Astrocyte of the spinal cord (primary cell): ENCODE data around the gene FOCAD.

ENCODE experiments used
- DNase-seq: peaks from one replicate; pipeline ENCODE4 v3.0.0; 2011; ENCODE audit warnings: low read depth, low spot score
- H3K4me3 ChIP-seq: 2 replicates; pipeline ENCODE4 v1.5.1; 2011; ENCODE audit warnings: low read depth, mild to moderate bottlenecking, low read length, moderate library complexity
- CTCF ChIP-seq: IDR thresholded peaks from 2 replicates; pipeline ENCODE4 v1.5.1; 2012; ENCODE audit warnings: low read depth, mild to moderate bottlenecking, low read length, inconsistent platforms
- in situ Hi-C: cut with HindIII; loops from 2 replicates; pipeline ENCODE4 v1.10.0; 2017; ENCODE audit warnings: low sequenced_read_pairs

The FOCAD gene

GRCh38 chr9:21030389-21031035, 346.5 kb downstream of the FOCAD start:
- in situ Hi-C loops: no loop called here
- DNase-seq: peak; percentile 56
- H3K4me3 ChIP-seq: peak overlapping the region; percentile 46
- no peak for TF ChIP-seq CTCF

GRCh38 chr9:21031091-21031807, 347.2 kb downstream of the FOCAD start, which contains the start of gene HACD4:
Gene HACD4 (minus strand): TSS chr9:21031640. CDS start chr9:21031590, 50 bp downstream.
- in situ Hi-C loops: no loop called here
- peak within 1 kb of the TSS; percentile 46 for H3K4me3 ChIP-seq
- DNase-seq: peak; percentile 37
- TF ChIP-seq CTCF: no peak

GRCh38 chr9:21031808-21032183, 347.7 kb downstream of the FOCAD start:
- H3K4me3 ChIP-seq: peak overlapping the region; percentile 46
- in situ Hi-C loops: no loop called here
- TF ChIP-seq CTCF: no peak
- no peak for DNase-seq

- TF ChIP-seq CTCF: no peak
- DNase-seq: no peak
- H3K4me3 ChIP-seq: no peak overlapping the region
- in situ Hi-C loops: no loop called here
These were observed 353.2 kb downstream of the FOCAD start for GRCh38 chr9:21037278-21037677.

DNA sequence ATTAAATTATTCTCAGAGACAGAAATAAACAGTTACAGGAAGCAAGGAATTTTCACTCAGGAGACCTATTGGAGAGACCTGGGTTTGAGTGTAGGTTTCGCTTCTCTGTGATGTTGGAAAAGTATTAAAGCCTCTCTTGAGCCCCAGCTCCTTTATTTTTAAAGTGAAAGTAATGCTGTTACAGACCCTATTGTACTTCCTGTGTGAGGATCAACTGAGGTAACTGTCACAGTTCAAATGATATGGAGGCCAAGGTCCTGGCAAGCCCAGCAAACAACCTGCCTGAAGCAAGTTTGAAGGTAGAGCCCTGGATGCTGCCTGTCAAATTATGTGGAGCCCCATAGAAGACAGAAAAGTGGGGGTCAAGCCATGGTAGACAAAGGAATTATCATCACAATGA, 355.2 kb downstream of the FOCAD start:
- DNase-seq: no peak
- no peak for TF ChIP-seq CTCF
- in situ Hi-C loops: no loop called here
- no peak overlapping the region for H3K4me3 ChIP-seq

DNA sequence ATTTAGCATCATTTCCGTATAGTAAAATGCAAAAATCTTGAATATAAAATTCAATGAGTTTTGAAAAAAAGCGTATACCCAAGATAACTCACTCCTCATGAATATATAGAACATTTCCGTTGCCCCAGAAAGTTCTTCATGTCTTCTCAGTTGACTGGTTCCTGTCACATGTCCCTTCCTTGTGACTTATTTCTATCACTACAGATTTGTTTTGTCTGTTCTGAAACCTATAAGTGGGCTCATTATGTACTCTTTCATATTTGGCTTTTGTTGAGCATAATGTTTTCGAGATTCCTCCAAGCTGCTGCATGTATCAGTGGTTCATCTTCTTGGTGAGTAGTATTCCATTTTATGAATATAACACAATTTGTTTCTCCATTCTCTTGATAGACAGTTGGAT, 358.4 kb downstream of the FOCAD start:
- H3K4me3 ChIP-seq: no peak overlapping the region
- DNase-seq: no peak
- in situ Hi-C loops: no loop called here
- TF ChIP-seq CTCF: no peak
